ENCODE results near the gene RNF32. TPM values are rescaled to one million over a fixed set of nuclear protein-coding genes. Genes with fewer than 3 reads are reported as not detected.

Gene RNF32
- total and polyA plus RNA-seq, 2 of the 13 experiments (the other 11 are each of a cell fraction or from before 2014, with no cell fraction given), result not detected

- 0 out of 2 replicates have a peak, but pooled peaks have one; percentile 16 for TF ChIP-seq ZNF644 (CRISPR knock-in tag; IDR thresholded peaks at IDR 0.05; ENCODE audit: low read depth)
- TF ChIP-seq NFRKB (IDR thresholded peaks at IDR 0.05), result no peak
These were observed 26.0 kb downstream of the RNF32 start (continued) for GRCh38 chr7:156666368-156667109.

GRCh38 chr7:156667110-156667426 is 26.5 kb downstream of the RNF32 start:
- 0% methylated on average over 1 of the region's 1 CpG for WGBS (ENCODE audit: low lambda C conversion rate)
- no peaks in the 10 kb centered on the region for H4K20me1 ChIP-seq (ENCODE audit: insufficient read depth, low read length)
- H3K79me2 ChIP-seq (ENCODE audit: insufficient read depth, low read length), result no peaks in the 10 kb centered on the region
- ATAC-seq (peak; percentile 52; the same call in 2 of the 3 replicates), FAIRE-seq (peak; percentile 44), DNase-seq (ENCODE audit: low spot score) (peak; percentile 81)
- peaks cover 36% of the 10 kb centered on the region for H3K4me1 ChIP-seq (ENCODE audit: insufficient read depth, low read length)
- H3K9me3 ChIP-seq (ENCODE audit: low read length), result no peaks in the 10 kb centered on the region
- peak overlapping the region; percentile 41 for H3K4me2 ChIP-seq (ENCODE audit: low read depth, low read length)
- H3K36me3 ChIP-seq (replicated peaks in 1 of 2; ENCODE audit: control insufficient read depth in 1 of 2, insufficient read depth in 2 of 2, low read length in 2 of 2), result no peaks in the 10 kb centered on the region
- H3K9ac ChIP-seq (ENCODE audit: insufficient read depth, low read depth, low read length), result no peak overlapping the region
- TF ChIP-seq ASH2L (IDR thresholded peaks at IDR 0.05; ENCODE audit: insufficient read length, low read depth, low read length) (peak; percentile 2), HOXD1 (CRISPR knock-in tag; IDR thresholded peaks at IDR 0.05) (peak; percentile 92), TOPORS (CRISPR knock-in tag; IDR thresholded peaks at IDR 0.05) (no peak), FOXA1 (IDR thresholded peaks at IDR 0.05) (no peak), FOXA1 (CRISPR knock-in tag; IDR thresholded peaks at IDR 0.05) (peak; percentile 45; the same call in 1 of the 2 replicates), MAFK (conservative IDR thresholded peaks at IDR 0.05 in 1 of 2, IDR thresholded peaks at IDR 0.05 in 1 of 2; ENCODE audit: low read length in 2 of 2) (0 out of 4 replicates have a peak, but pooled peaks of 1 of the 2 experiments have one; percentile 17)
- H3K4me3 ChIP-seq (replicated peaks in 1 of 3; ENCODE audit: insufficient read depth in 1 of 3, low read depth in 2 of 3, low read length in 3 of 3), result peak overlapping the region in 1 of 3 experiments; percentile 31; a peak in 2 of 6 replicates
- peak overlapping the region; percentile 62 for H3K27ac ChIP-seq (ENCODE audit: extremely low read length, insufficient read depth, low read length)
- intact Hi-C loops (cut with micrococcal nuclease; ENCODE audit: unreplicated experiment), result loop anchor here (5.0 kb wide), 2 partner anchors 80 to 95 kb away; no protein-coding TSS in a partner anchor
- ChIA-PET CTCF (ENCODE audit: low intra/inter-chr PET ratio, low total read pairs) (no interaction called here), POLR2A (no interaction called here)
- H3K27me3 ChIP-seq (ENCODE audit: control insufficient read depth in 1 of 2, insufficient read depth in 2 of 2, low read length in 2 of 2), result no peaks in the 10 kb centered on the region
- BruUV-seq (replicated peaks), result no TSS peak
- no peak overlapping the region for H2AFZ ChIP-seq (ENCODE audit: low read length)
- in situ Hi-C loops (cut with HindIII; ENCODE audit: extremely low pct_ligation_motif_present, low pct_unique_long_range_greater_than_20kb), result no loop called here

Data from HepG2 (cell line).